Activated CD8-positive, alpha-beta T cell treated with anti-CD3 and anti-CD28 coated beads for 36 hours (primary cell): ENCODE data around the gene CLDN4. TPM values are rescaled to one million over a fixed set of nuclear protein-coding genes. Genes with fewer than 3 reads are reported as not detected.

Experiments
- ATAC-seq: fragments of 200-7000 bp; cut with Tn5 transposase; one replicate; pipeline ENCODE4 v1.10.0; 2021; ENCODE audit warnings: mild to moderate bottlenecking, moderate library complexity
- CTCF ChIA-PET: fragments of 350-600 bp; sonication (Branson Sonifier 250); formaldehyde crosslinking; loops from one replicate; lab custom pipeline; 2021; ENCODE audit warnings: antibody characterized with exemption; lab: Charles Lee
- POLR2A ChIA-PET: fragments of 350-600 bp; sonication (Branson Sonifier 250); formaldehyde crosslinking; loops from one replicate; lab custom pipeline; 2021; ENCODE audit warnings: antibody characterized with exemption; lab: Charles Lee
- DNase-seq: peaks from one replicate; pipeline ENCODE4 v3.0.0-alpha.2; 2020
- H3K27ac Mint-ChIP-seq: one replicate; pipeline ENCODE4 v1.8.0; 2021; ENCODE audit warnings: mild to moderate bottlenecking, mixed read lengths
- H3K27me3 Mint-ChIP-seq: one replicate; pipeline ENCODE4 v1.8.0; 2021; ENCODE audit warnings: mixed read lengths
- H3K36me3 Mint-ChIP-seq: one replicate; pipeline ENCODE4 v1.8.0; 2021; ENCODE audit warnings: low read depth, mixed read lengths
- H3K4me1 Mint-ChIP-seq: one replicate; pipeline ENCODE4 v1.8.0; 2021; ENCODE audit warnings: low read depth, mixed read lengths
- H3K4me3 Mint-ChIP-seq: one replicate; pipeline ENCODE4 v1.8.0; 2021; ENCODE audit warnings: mild to moderate bottlenecking, moderate library complexity, mixed read lengths
- H3K9me3 Mint-ChIP-seq: one replicate; pipeline ENCODE4 v1.8.0; 2021; ENCODE audit warnings: mixed read lengths
- intact Hi-C: fragments of 100-400 bp; cut with micrococcal nuclease; formaldehyde crosslinking; loops from one replicate; pipeline ENCODE4 v1.10.0; 2022
- total RNA-seq, 2 experiments: library from RNA; stranded (reverse); gene quantifications; one replicate each; pipeline ENCODE4 v1.2.3, GENCODE V29; 2021
- TF ChIP-seq, protein P1 (sequence below): fragments of 200-600 bp; IDR thresholded peaks from one replicate; pipeline ENCODE4 v1.8.0; 2022; ENCODE audit warnings: antibody characterized with exemption, mild to moderate bottlenecking

The CLDN4 gene
- total RNA-seq, 2 experiments from 2014 or later = 0.20 to 0.72 TPM

DNA sequence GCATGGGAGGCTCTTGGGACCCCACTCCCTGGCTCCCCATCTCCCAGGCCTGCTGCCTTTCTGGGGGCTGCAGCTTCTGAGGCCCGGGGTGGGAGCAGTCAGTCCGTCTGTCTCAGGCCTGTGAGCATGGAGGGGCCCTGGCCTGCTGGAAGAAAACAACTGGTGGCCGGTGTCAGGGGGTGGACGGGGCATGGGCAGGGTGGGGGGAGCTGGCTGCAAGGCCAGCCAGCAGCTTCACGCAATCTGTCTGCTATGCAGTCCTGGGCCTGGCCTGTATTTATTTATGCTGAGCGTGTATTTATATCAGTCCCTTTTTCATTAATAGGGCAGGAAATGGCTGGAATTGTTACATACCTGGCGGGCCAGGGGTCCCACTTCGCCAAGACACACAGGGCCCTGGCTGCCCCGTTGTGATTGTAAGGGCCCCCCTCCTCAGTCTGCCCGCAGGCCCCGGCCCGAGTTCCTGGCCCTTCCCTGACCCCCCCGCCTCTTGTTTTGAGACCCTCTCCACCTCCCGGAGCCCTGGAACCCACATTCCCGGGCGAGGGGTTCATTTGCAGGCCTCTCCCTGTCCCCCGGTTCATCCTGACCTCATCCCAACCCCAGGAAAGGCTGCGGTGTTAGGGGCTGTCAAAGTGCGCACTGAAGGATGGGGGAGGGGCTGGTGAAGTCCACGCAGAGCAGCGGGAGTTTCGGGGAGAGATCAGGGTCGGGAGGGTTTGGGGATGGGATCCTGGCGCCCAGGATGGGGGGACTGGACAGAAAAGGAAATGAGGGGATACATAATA is 38.4 kb downstream of the CLDN4 start:
- ATAC-seq (no peak), DNase-seq (no peak)
- Mint-ChIP-seq H3K9me3 (no peaks in the 10 kb centered on the region), H3K27me3 (no peaks in the 10 kb centered on the region), H3K4me1 (no peaks in the 10 kb centered on the region), H3K4me3 (no peak overlapping the region), H3K27ac (no peak overlapping the region), H3K36me3 (no peaks in the 10 kb centered on the region)
- intact Hi-C loops = loop anchor here (10.0 kb wide), 1 partner anchor 156 kb away; the partner anchor contains the start of gene ELN
- POLR2A ChIA-PET = no interaction called here
- CTCF ChIA-PET = no interaction called here
- TF ChIP-seq, protein P1, sequence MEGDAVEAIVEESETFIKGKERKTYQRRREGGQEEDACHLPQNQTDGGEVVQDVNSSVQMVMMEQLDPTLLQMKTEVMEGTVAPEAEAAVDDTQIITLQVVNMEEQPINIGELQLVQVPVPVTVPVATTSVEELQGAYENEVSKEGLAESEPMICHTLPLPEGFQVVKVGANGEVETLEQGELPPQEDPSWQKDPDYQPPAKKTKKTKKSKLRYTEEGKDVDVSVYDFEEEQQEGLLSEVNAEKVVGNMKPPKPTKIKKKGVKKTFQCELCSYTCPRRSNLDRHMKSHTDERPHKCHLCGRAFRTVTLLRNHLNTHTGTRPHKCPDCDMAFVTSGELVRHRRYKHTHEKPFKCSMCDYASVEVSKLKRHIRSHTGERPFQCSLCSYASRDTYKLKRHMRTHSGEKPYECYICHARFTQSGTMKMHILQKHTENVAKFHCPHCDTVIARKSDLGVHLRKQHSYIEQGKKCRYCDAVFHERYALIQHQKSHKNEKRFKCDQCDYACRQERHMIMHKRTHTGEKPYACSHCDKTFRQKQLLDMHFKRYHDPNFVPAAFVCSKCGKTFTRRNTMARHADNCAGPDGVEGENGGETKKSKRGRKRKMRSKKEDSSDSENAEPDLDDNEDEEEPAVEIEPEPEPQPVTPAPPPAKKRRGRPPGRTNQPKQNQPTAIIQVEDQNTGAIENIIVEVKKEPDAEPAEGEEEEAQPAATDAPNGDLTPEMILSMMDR = no peak

DNA sequence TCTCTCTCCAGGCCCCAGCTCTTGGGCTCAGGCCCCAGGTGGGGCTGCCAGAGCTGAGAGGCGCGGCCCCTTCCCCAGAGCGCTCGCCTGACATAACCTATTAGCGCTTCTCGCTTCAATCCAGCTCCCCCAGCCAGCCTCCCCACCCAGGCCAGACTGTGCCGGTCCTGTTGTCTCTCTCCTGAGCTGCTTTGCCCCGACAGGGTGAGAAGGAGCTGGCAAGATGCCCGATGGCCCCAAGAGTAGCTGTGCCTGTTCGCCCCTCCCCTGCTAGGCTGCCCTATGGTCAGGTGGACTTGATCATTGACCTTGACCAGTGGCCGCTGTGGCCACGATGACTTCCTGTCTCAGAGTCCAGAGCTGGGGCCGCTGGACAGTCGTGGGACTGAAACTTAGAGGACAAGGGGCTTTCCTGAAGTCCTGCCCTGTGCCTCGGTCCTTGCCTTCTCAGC is 39.3 kb downstream of the CLDN4 start:
- H3K4me3 Mint-ChIP-seq = no peak overlapping the region
- H3K27me3 Mint-ChIP-seq = no peaks in the 10 kb centered on the region
- CTCF ChIA-PET = interaction anchor here (1.0 kb wide), 1 partner anchor 15 kb away, joined by 4 read pairs; no protein-coding TSS in a partner anchor
- no peaks in the 10 kb centered on the region for H3K36me3 Mint-ChIP-seq
- ATAC-seq = no peak
- intact Hi-C loops = no loop called here
- no peaks in the 10 kb centered on the region for H3K9me3 Mint-ChIP-seq
- TF ChIP-seq, protein P1 = no peak
- DNase-seq = no peak
- no peaks in the 10 kb centered on the region for H3K4me1 Mint-ChIP-seq
- POLR2A ChIA-PET = no interaction called here
- H3K27ac Mint-ChIP-seq = no peak overlapping the region

DNA sequence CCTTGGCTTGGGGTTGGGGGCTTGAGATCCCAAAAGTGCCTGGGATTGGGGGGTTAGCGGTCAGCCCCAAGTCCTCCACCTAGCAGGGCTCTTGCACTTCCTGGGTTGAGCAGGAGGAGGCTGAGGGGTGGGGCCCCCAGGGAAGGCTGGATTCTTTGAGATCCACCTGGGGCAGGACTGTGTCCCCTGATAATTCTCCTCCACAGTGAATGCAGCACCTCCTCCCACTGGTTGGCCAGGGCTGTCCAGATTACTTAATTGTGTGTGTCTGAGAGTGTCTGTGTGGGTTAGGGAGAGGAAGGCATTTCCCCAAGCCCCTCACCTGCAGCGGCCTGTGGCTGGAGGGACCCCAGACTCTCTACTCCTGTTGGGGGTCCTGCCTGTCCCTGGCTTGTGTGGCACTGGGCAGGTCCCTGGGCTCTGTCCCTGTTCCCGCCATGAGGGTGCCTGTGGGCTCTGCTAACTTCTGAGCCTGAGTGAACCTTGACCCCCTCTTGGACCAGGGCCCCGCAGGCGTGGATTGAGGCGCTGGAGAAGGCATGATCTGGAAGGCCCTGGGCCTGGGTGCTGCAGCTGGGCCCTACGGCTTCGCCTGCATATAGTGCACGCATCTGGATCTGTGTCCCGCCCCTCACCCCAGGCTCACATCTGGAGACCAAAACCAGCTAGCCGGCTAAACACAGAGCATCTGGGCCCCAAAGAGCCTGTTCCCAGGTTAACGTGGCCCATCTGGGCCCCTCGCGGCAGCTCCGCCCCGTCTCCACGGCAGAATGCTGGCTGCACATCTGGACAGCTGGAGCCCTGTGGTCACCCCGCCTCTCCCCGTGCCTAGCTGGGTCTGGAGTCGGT is 40.6 kb downstream of the CLDN4 start:
- Mint-ChIP-seq H3K36me3 (no peaks in the 10 kb centered on the region), H3K9me3 (no peaks in the 10 kb centered on the region), H3K4me1 (no peaks in the 10 kb centered on the region), H3K27ac (no peak overlapping the region), H3K27me3 (no peaks in the 10 kb centered on the region), H3K4me3 (no peak overlapping the region)
- ChIA-PET CTCF (no interaction called here), POLR2A (no interaction called here)
- no peak for DNase-seq
- no peak for ATAC-seq
- TF ChIP-seq, protein P1 = no peak
- intact Hi-C loops = no loop called here

DNA sequence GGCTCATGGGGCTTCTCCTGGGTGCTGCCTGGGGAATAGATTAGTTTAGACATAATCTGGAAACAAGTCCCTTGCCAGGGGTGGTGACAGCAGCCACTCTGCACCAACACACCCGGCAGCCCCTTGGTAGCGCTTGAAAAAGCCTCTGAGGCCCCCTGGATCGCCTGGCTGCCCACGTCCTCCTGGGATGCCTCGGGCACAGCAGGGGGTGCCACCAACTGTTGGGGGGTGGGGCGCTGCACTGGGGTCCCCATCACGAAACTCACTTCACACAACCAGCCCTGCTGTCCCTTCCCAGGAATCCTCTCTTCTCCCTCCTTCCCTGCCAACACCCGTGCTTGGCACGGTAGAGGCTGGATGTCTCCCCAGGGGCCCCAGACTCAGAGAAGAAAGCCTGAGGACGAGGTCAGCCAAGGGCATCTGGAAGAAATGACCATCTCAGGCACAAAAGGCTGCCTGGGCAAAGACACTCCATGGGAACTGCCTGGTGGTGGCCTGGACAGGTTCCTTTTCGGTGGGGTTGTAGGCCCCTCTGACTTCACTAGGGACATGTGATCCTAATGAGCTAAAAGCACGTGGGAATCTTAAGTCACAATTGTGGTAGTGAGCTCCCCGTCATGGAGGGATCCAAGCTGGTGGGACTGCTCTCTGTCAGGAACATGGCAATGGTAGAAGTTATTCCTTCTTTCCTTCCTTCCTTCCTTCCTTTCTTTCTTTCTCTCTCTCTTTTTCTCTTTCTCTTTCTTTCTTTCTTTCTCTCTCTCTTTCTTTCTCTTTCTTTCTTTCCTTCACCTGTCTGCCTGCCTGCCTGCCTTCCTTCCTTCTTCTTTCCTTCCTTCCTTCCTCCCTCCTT is 41.5 kb downstream of the CLDN4 start:
- Mint-ChIP-seq H3K27me3 (no peaks in the 10 kb centered on the region), H3K9me3 (no peaks in the 10 kb centered on the region), H3K27ac (no peak overlapping the region), H3K4me3 (no peak overlapping the region), H3K4me1 (no peaks in the 10 kb centered on the region), H3K36me3 (no peaks in the 10 kb centered on the region)
- intact Hi-C loops = no loop called here
- ChIA-PET POLR2A (no interaction called here), CTCF (no interaction called here)
- DNase-seq (no peak), ATAC-seq (no peak)
- TF ChIP-seq, protein P1 = no peak
